B cell (primary cell): ENCODE data around the gene FRRS1. TPM values are rescaled to one million over a fixed set of nuclear protein-coding genes. Genes with fewer than 3 reads are reported as not detected.

Experiments used
- ATAC-seq: fragments of 200-7000 bp; cut with Tn5 transposase; one replicate; pipeline ENCODE4 v1.10.0; 2021; ENCODE audit warnings: low read depth, mild to moderate bottlenecking, moderate number of reproducible peaks, moderate library complexity
- CTCF ChIA-PET: fragments of 350-600 bp; sonication (Branson Sonifier 250); formaldehyde crosslinking; loops from one replicate; lab custom pipeline; 2021; ENCODE audit warnings: antibody characterized with exemption, inconsistent platforms; lab: Charles Lee
- POLR2A ChIA-PET: fragments of 350-600 bp; sonication (Branson Sonifier 250); formaldehyde crosslinking; loops from one replicate; lab custom pipeline; 2021; ENCODE audit warnings: antibody characterized with exemption; lab: Charles Lee
- DNase-seq: peaks from one replicate; pipeline ENCODE4 v3.0.0; 2013
- H2AFZ ChIP-seq: 2 replicates; pipeline ENCODE4 v1.6.1; 2012; ENCODE audit warnings: mild to moderate bottlenecking, low read depth, low read length; ENCODE audit not compliant: insufficient read depth, poor library complexity, severe bottlenecking
- H3K27ac ChIP-seq, 2 donors: 1 replicate in 1 of 2; 2 replicates in 1 of 2; pipeline ENCODE4 v1.5.1; 2012 to 2013; ENCODE audit warnings: low read length in 2 of 2, mild to moderate bottlenecking in 2 of 2, moderate library complexity in 1 of 2
- H3K27me3 ChIP-seq, 4 experiments: fragments of 200-600 bp in 1 of 4; sonication (generic) in 1 of 4; replicated peaks in 1 of 4; 1 replicate in 2 of 4; 2 replicates in 2 of 4; pipeline versions ENCODE4 v1.6.1 to v1.7.0; 2013 to 2016; ENCODE audit warnings: low read length in 3 of 4, mild to moderate bottlenecking in 2 of 4, mixed read lengths in 1 of 4, moderate library complexity in 1 of 4; ENCODE audit not compliant: insufficient read depth in 4 of 4, control insufficient read depth in 3 of 4; ENCODE audit errors: control extremely low read depth in 1 of 4
- H3K36me3 ChIP-seq, 2 experiments: replicated peaks in 1 of 2; 1 replicate in 1 of 2; 2 replicates in 1 of 2; pipeline versions ENCODE4 v1.6.1 to v1.7.1; 2013; ENCODE audit warnings: low read length in 1 of 2; ENCODE audit not compliant: insufficient read depth in 2 of 2, control insufficient read depth in 1 of 2; ENCODE audit errors: control extremely low read depth in 1 of 2, extremely low read depth in 1 of 2
- H3K4me1 ChIP-seq, 2 donors: fragments of 200-600 bp in 1 of 2; sonication (generic) in 1 of 2; 1 replicate in 1 of 2; 2 replicates in 1 of 2; pipeline versions ENCODE4 v1.5.1 to v1.6.1; 2013 to 2017; ENCODE audit warnings: low read length in 2 of 2; ENCODE audit not compliant: control insufficient read depth in 2 of 2, insufficient read depth in 2 of 2
- H3K4me2 ChIP-seq: replicated peaks from 2 replicates; pipeline ENCODE3; 2012; ENCODE audit warnings: mild to moderate bottlenecking, low read depth, low read length; ENCODE audit not compliant: poor library complexity, severe bottlenecking
- H3K4me3 ChIP-seq, 5 experiments: fragments of 200-600 bp in 1 of 5; sonication (generic) in 1 of 5; 1 replicate in 3 of 5; 2 replicates in 2 of 5; pipeline versions ENCODE4 v1.5.1 to v1.7.0; 2011 to 2016; ENCODE audit warnings: low read length in 4 of 5, mild to moderate bottlenecking in 4 of 5, low read depth in 2 of 5, control low read depth in 1 of 5, moderate library complexity in 1 of 5; ENCODE audit not compliant: insufficient read depth in 1 of 5; ENCODE audit errors: control extremely low read depth in 1 of 5, extremely low read depth in 1 of 5
- H3K79me2 ChIP-seq: fragments of 200-600 bp; sonication (generic); one replicate; pipeline ENCODE4 v1.6.0; 2016; ENCODE audit warnings: low read length; ENCODE audit not compliant: control insufficient read depth, insufficient read depth
- H3K9ac ChIP-seq: fragments of 200-600 bp; sonication (generic); 2 replicates; pipeline ENCODE4 v1.6.1; 2017; ENCODE audit warnings: mild to moderate bottlenecking, low read length, moderate library complexity
- H3K9me3 ChIP-seq, 3 donors: one replicate each; pipeline versions ENCODE4 v1.6.1 to v1.7.1; 2013; ENCODE audit warnings: low read length in 2 of 3; ENCODE audit not compliant: control insufficient read depth in 2 of 3, insufficient read depth in 1 of 3; ENCODE audit errors: control extremely low read depth in 1 of 3
- H4K20me1 ChIP-seq: 2 replicates; pipeline ENCODE4 v1.6.0; 2012; ENCODE audit warnings: mild to moderate bottlenecking, low read length; ENCODE audit not compliant: insufficient read depth, control insufficient read depth, poor library complexity, severe bottlenecking
- H3K27ac Mint-ChIP-seq: one replicate; pipeline ENCODE4 v1.8.0; 2021; ENCODE audit warnings: mixed read lengths
- H3K27me3 Mint-ChIP-seq: one replicate; pipeline ENCODE4 v1.8.0; 2021; ENCODE audit warnings: mixed read lengths
- H3K4me1 Mint-ChIP-seq: one replicate; pipeline ENCODE4 v1.8.0; 2021; ENCODE audit warnings: mixed read lengths
- H3K4me3 Mint-ChIP-seq: one replicate; pipeline ENCODE4 v1.8.0; 2021; ENCODE audit warnings: mixed read lengths
- H3K9me3 Mint-ChIP-seq: one replicate; pipeline ENCODE4 v1.8.0; 2022; ENCODE audit warnings: mixed read lengths; ENCODE audit not compliant: insufficient read depth
- CTCF ChIP-seq: fragments of 200-600 bp; IDR thresholded peaks from one replicate; pipeline ENCODE4 v1.8.0; 2022; ENCODE audit warnings: antibody characterized with exemption, mild to moderate bottlenecking
- EZH2 ChIP-seq: IDR thresholded peaks from 2 replicates; pipeline ENCODE4 v1.6.1; 2012; ENCODE audit warnings: borderline replicate concordance, low read depth, mild to moderate bottlenecking, moderate library complexity, low read length; ENCODE audit not compliant: insufficient read depth, poor library complexity, severe bottlenecking
- WGBS: methylation state at CpG from one replicate; pipeline ENCODE4 v1.1.5; 2013; ENCODE audit warnings: missing lambda C conversion rate; ENCODE audit not compliant: insufficient coverage; 5-methylcytosine and 5-hydroxymethylcytosine counted together
- intact Hi-C: fragments of 100-400 bp; cut with micrococcal nuclease; formaldehyde crosslinking; loops from one replicate; pipeline ENCODE4 v1.10.0; 2022
- polyA plus RNA-seq: library from polyadenylated mRNA; depleted of rRNA; stranded (reverse); fragments of >200 nt; gene quantifications from 2 replicates; pipeline ENCODE4 v1.2.3, GENCODE V29; 2012
- total RNA-seq, 2 donors: library from RNA; stranded (reverse); fragments of 120-200 nt in 1 of 2; gene quantifications; 1 replicate in 1 of 2; 2 replicates in 1 of 2; pipeline versions ENCODE4 v1.2.3 to v1.2.4, GENCODE V29; 2013 to 2022

Gene FRRS1
- total and polyA plus RNA-seq, 2 donors (not counting 1 experiment from before 2014, with no cell fraction given): 0.73 to 0.96 TPM

- Histone ChIP-seq H2AFZ (no peak overlapping the region), H3K36me3 (no peaks in the 10 kb centered on the region), H3K9ac (no peak overlapping the region), H3K79me2 (no peaks in the 10 kb centered on the region), H3K4me3 (no peak overlapping the region), H3K27me3 (peaks cover 0 to 5% (median 0%) of the 10 kb centered on the region in 4 experiments), H3K4me2 (no peak overlapping the region), H4K20me1 (no peaks in the 10 kb centered on the region), H3K27ac (no peak overlapping the region), H3K9me3 (peaks cover 0 to 2% (median 2%) of the 10 kb centered on the region in 3 donors), H3K4me1 (peaks cover 3 to 4% of the 10 kb centered on the region in 2 donors)
- intact Hi-C loops: no loop called here
- no CpG with 5 or more reads among the region's 2 CpGs for WGBS
- TF ChIP-seq EZH2: no peak
- TF ChIP-seq CTCF: no peak
- Mint-ChIP-seq H3K4me1 (peaks cover 6% of the 10 kb centered on the region), H3K9me3 (peaks cover 1% of the 10 kb centered on the region), H3K4me3 (no peak overlapping the region), H3K27ac (no peak overlapping the region), H3K27me3 (peaks cover 7% of the 10 kb centered on the region)
- no peak for DNase-seq
- ChIA-PET CTCF (no interaction called here), POLR2A (no interaction called here)
- ATAC-seq: no peak
These were observed 2.0 kb downstream of the FRRS1 start for GRCh38 chr1:99764439-99764838.

GRCh38 chr1:99763956-99764355 is 2.5 kb downstream of the FRRS1 start:
- H3K27ac ChIP-seq: no peak overlapping the region
- H3K4me2 ChIP-seq: no peak overlapping the region
- DNase-seq: no peak
- TF ChIP-seq CTCF: no peak
- no peak for TF ChIP-seq EZH2
- Mint-ChIP-seq H3K4me1 (peaks cover 6% of the 10 kb centered on the region), H3K9me3 (peaks cover 3% of the 10 kb centered on the region), H3K27me3 (peaks cover 5% of the 10 kb centered on the region), H3K4me3 (no peak overlapping the region), H3K27ac (no peak overlapping the region)
- H3K4me3 ChIP-seq: no peak overlapping the region
- H3K79me2 ChIP-seq: no peaks in the 10 kb centered on the region
- no CpG with 5 or more reads among the region's 2 CpGs for WGBS
- ChIA-PET POLR2A (no interaction called here), CTCF (no interaction called here)
- H4K20me1 ChIP-seq: no peaks in the 10 kb centered on the region
- H3K36me3 ChIP-seq: no peaks in the 10 kb centered on the region
- no peak overlapping the region for H2AFZ ChIP-seq
- H3K9me3 ChIP-seq: peaks cover 0 to 6% (median 2%) of the 10 kb centered on the region in 3 donors
- no peak for ATAC-seq
- H3K9ac ChIP-seq: no peak overlapping the region
- H3K27me3 ChIP-seq: peaks cover 0 to 5% (median 0%) of the 10 kb centered on the region in 4 experiments
- peaks cover 3 to 4% of the 10 kb centered on the region in 2 donors for H3K4me1 ChIP-seq
- intact Hi-C loops: no loop called here
